Measurements from ENCODE around the gene PIKFYVE.

PIKFYVE gene

DNA sequence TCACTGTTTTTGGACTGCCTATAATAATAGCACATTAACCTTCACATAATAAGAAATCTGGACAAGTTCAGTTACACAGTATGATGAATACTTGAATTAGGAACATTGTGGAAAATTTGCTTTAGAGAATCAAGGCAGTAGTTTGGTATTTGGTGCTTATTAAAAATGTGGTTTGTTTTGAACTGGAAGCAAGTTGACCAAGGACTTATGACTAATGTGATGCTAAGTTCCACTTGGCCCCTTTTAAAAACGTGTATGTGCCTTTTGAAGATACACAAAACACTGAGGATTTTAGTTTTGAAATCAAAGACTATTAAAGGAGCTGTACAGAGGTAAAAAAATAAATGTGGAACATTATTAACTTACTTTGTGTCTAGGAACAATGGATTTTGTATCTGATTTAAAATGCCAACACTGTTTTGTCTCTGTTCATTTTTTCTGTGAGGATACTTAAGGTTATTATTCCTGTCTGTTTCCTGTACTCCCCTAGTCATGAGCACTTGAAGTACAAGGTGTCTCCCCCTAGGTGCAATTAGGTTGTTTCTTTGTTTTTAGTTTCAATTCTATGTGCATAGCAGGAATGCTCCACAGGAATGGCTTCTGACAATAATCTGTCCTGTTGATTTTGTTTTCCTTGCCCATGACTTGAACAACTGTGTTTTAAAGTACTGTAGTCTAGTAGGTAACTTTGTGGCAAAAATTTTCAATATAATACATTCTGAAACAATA is 91.0 kb downstream of the PIKFYVE start:
- FAIRE-seq = peak; percentile 40
- DNase-seq (ENCODE audit: insufficient read length) = no peak
- TF ChIP-seq POLR2AphosphoS5 (IDR thresholded peaks at IDR 0.05; ENCODE audit: low read depth, low read length) (no peak), POLR2A (IDR thresholded peaks at IDR 0.05; ENCODE audit: low read depth, low read length) (no peak), TAF1 (IDR thresholded peaks at IDR 0.05; ENCODE audit: borderline replicate concordance, low read depth, low read length) (no peak)

GRCh38 chr2:208358758-208359631 is 92.9 kb downstream of the PIKFYVE start:
- TF ChIP-seq POLR2AphosphoS5 (IDR thresholded peaks at IDR 0.05; ENCODE audit: low read depth, low read length) (no peak), POLR2A (IDR thresholded peaks at IDR 0.05; ENCODE audit: low read depth, low read length) (no peak), TAF1 (IDR thresholded peaks at IDR 0.05; ENCODE audit: borderline replicate concordance, low read depth, low read length) (no peak)
- DNase-seq (ENCODE audit: insufficient read length) (no peak), FAIRE-seq (no peak)

- FAIRE-seq (no peak), DNase-seq (ENCODE audit: insufficient read length) (no peak)
- TF ChIP-seq TAF1 (IDR thresholded peaks at IDR 0.05; ENCODE audit: borderline replicate concordance, low read depth, low read length) (no peak), POLR2AphosphoS5 (IDR thresholded peaks at IDR 0.05; ENCODE audit: low read depth, low read length) (no peak), POLR2A (IDR thresholded peaks at IDR 0.05; ENCODE audit: low read depth, low read length) (no peak)
Measured at GRCh38 chr2:208359632-208359986, 93.6 kb downstream of the PIKFYVE start.

DNA sequence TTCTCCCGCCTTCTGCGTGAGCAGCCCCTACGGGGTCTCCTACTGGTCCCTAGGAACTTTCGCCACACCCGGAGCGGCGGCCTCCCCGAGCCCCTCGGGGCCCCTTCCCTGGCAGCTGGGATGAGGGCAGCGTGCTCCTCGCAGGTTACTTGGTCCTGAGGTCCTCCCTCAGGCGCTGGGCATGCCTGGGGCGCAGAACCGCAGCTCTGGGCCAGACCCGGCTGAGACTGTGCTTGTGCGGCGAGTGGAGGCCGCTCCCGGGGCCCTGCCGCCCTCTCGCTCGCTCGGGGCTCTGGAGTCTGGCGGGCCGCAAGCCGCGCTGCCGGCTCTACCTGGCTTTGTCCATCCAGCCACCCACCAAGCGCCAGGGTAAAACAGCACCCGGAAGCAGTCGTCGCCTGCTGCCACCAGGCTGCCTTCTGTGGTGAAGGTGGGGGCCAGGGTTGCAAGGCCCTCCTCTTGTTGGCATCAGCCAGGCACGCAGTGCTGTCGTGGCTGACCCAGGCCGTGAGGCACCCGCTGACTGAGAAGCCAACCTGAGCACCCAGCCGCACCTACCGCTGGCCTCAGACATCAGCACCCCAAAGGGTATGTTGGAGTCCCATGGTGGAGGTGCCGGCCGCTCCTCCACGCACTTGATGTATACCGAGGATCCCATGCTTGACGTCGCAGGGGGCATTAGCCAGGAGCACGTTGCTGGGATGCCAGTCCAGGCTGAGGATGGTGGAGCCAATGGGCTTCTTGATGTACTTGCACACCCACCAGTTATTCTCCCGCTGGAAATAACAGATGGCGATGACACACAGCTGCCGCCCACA is 94.4 kb downstream of the PIKFYVE start:
- DNase-seq (ENCODE audit: insufficient read length) (no peak), FAIRE-seq (no peak)
- TF ChIP-seq POLR2AphosphoS5 (IDR thresholded peaks at IDR 0.05; ENCODE audit: low read depth, low read length) (no peak), POLR2A (IDR thresholded peaks at IDR 0.05; ENCODE audit: low read depth, low read length) (no peak), TAF1 (IDR thresholded peaks at IDR 0.05; ENCODE audit: borderline replicate concordance, low read depth, low read length) (no peak)

- no peak for DNase-seq (ENCODE audit: insufficient read length)
- FAIRE-seq = no peak
- TF ChIP-seq POLR2AphosphoS5 (IDR thresholded peaks at IDR 0.05; ENCODE audit: low read depth, low read length) = no peak
- no peak for TF ChIP-seq POLR2A (IDR thresholded peaks at IDR 0.05; ENCODE audit: low read depth, low read length)
- no peak for TF ChIP-seq TAF1 (IDR thresholded peaks at IDR 0.05; ENCODE audit: borderline replicate concordance, low read depth, low read length)
Measured at GRCh38 chr2:208361077-208361441, 95.0 kb downstream of the PIKFYVE start.

- FAIRE-seq (peak; percentile 33), DNase-seq (ENCODE audit: insufficient read length) (no peak)
- TF ChIP-seq POLR2A (IDR thresholded peaks at IDR 0.05; ENCODE audit: low read depth, low read length) (no peak), TAF1 (IDR thresholded peaks at IDR 0.05; ENCODE audit: borderline replicate concordance, low read depth, low read length) (no peak), POLR2AphosphoS5 (IDR thresholded peaks at IDR 0.05; ENCODE audit: low read depth, low read length) (no peak)
Measured at GRCh38 chr2:208363485-208363884, 97.4 kb downstream of the PIKFYVE start.

DNA sequence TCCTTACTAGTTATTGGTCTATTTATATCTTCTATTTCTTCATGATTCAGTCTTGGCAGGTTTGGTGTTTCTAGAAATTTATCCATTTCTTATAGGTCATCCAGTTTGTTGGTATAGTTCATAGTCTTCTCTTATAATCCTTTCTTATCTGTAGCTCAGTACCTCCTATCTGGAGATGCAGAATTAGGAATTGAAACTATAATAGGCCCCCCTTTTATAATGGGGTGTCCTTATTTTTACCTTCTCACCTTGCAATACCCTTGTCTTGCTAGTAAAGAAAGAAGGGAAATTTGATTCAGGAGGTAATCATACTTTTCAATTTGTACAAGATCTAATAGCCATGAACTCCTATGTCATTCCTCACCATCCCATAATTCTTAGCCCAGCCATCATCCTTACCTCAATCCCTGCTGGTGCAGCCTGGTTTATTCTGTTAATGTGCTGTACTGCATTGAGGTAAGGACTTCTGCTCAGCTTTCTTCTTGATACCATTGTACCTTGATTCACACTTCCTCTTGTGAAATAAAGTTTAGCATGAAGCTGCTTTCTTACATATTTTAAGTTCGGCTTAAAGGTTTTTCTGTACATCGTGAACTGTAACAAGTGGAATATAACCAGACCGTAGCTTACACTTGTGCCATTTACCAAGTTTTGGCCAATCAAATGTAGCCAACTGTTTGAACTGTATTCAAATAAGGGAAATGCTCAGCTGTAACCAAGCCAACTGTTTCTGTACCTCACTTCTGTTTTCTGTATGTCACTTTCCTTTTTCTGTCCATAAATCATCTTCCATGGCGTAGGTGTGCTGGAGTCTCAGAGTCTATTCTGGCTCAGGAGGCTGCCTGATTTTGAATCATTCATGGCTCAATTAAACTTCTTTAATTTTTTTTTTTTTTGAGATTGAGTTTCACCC is 100.4 kb downstream of the PIKFYVE start:
- DNase-seq (ENCODE audit: insufficient read length) = no peak
- FAIRE-seq = peak; percentile 78
- TF ChIP-seq POLR2A (IDR thresholded peaks at IDR 0.05; ENCODE audit: low read depth, low read length) (no peak), TAF1 (IDR thresholded peaks at IDR 0.05; ENCODE audit: borderline replicate concordance, low read depth, low read length) (no peak), POLR2AphosphoS5 (IDR thresholded peaks at IDR 0.05; ENCODE audit: low read depth, low read length) (no peak)

- no peak for TF ChIP-seq POLR2A (IDR thresholded peaks at IDR 0.05; ENCODE audit: low read depth, low read length)
- TF ChIP-seq TAF1 (IDR thresholded peaks at IDR 0.05; ENCODE audit: borderline replicate concordance, low read depth, low read length) = no peak
- TF ChIP-seq POLR2AphosphoS5 (IDR thresholded peaks at IDR 0.05; ENCODE audit: low read depth, low read length) = no peak
- FAIRE-seq (no peak), DNase-seq (ENCODE audit: insufficient read length) (no peak)
Measured at GRCh38 chr2:208369091-208369490, 103.0 kb downstream of the PIKFYVE start.

DNA sequence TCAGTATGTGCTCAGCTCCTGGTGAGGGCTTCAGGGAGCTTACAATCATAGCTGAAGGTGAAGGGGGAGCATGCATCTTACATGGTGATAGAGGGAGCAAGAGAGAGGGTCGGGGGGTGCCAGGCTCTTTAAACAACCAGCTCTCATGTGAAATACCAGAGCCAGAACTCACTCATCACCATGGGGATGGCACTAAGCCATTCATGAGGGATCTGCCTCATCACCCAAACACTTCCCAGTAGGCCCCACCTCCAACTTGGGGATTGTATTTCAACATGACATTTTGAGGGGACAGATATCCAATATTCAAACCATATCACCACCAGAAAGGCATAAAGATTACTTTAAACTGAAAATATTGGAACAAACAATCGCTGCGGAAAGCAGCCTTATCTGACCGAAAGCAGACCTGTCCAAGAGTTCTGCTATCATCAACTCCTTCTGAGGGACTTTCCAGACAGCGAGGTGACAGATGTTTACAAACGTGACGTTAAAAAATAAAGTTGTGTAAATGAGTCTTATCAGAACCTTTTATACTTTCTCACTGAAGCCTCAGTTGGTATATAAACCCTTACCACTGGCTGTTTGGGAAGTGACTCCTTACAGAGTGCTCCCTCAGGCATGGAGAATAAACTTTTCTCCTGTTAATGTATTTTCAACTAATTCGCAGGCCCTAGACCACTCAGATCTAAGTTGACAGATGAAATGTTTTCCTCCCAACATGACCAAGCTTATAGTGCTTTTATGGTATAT is 105.0 kb downstream of the PIKFYVE start:
- FAIRE-seq (no peak), DNase-seq (ENCODE audit: insufficient read length) (no peak)
- no peak for TF ChIP-seq POLR2AphosphoS5 (IDR thresholded peaks at IDR 0.05; ENCODE audit: low read depth, low read length)
- TF ChIP-seq POLR2A (IDR thresholded peaks at IDR 0.05; ENCODE audit: low read depth, low read length) = no peak
- TF ChIP-seq TAF1 (IDR thresholded peaks at IDR 0.05; ENCODE audit: borderline replicate concordance, low read depth, low read length) = no peak

- TF ChIP-seq POLR2A (IDR thresholded peaks at IDR 0.05; ENCODE audit: low read depth, low read length) = no peak
- TF ChIP-seq POLR2AphosphoS5 (IDR thresholded peaks at IDR 0.05; ENCODE audit: low read depth, low read length) = no peak
- no peak for TF ChIP-seq TAF1 (IDR thresholded peaks at IDR 0.05; ENCODE audit: borderline replicate concordance, low read depth, low read length)
- no peak for FAIRE-seq
- no peak for DNase-seq (ENCODE audit: insufficient read length)
Measured at GRCh38 chr2:208371634-208371935, 105.5 kb downstream of the PIKFYVE start.
